Lower leg skin (tissue), 3 donors: ENCODE measurements around the gene NPIPB4.
"Not testable (repeated sequence)": the region's sequence is repeated elsewhere in the genome, so short reads cannot be mapped to it uniquely, and the experiment has no call there.

Experiments used
- CTCF ChIP-seq, 3 donors: fragments of 450-650 bp; IDR thresholded peaks; one replicate each; pipeline ENCODE4 v1.5.1; 2016; ENCODE audit warnings: antibody characterized with exemption in 3 of 3, mild to moderate bottlenecking in 3 of 3, moderate library complexity in 2 of 3
- POLR2A ChIP-seq, 2 donors: fragments of 450-650 bp; IDR thresholded peaks; one replicate each; pipeline ENCODE4 v1.6.1; 2016 to 2017; ENCODE audit warnings: antibody characterized with exemption in 2 of 2, mild to moderate bottlenecking in 1 of 2, moderate library complexity in 1 of 2

- TF ChIP-seq POLR2A, CTCF (IDR thresholded peaks at IDR 0.05): not testable (repeated sequence)
Measured at GRCh38 chr16:21881988-21882387, 24.4 kb upstream of the NPIPB4 start.
